ENCODE data around the gene PKP4. TPM values are rescaled to one million over a fixed set of nuclear protein-coding genes. Genes with fewer than 3 reads are reported as not detected.

The PKP4 gene
- total RNA-seq, 1 experiment from 2014 or later: not detected

DNA sequence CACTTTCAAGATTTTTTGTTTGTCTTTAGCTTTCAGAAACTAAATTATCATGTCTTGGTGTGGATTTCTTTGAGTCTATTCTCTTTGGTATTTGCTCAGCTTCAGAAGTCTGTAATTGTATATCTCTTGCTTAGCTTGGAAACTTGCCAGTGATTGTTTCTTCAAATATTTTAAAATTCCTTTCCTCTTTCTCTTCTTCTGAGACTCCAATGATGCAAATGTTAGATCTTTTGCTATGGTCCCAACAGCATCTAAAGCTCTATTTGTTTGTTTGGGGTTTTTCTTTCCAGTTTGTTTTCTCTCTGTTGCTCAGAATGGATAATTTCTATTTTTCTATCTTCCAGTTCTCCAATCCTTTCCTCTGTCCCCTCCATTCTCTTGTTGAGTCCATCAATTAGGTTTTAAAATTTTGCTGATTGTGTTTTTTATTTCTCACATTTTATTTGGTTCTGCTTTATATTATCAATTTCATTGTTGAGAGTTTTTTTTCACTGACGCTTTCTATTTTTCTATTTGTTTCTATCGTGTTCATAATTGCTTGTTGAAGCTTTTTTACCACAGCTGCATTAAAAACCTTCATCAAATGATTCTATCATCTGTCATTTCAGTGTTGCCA, 256.9 kb downstream of the PKP4 start:
- H3K27me3 ChIP-seq (ENCODE audit: low read length): no peaks in the 10 kb centered on the region
- H3K79me2 ChIP-seq (ENCODE audit: low read length): no peaks in the 10 kb centered on the region
- H4K20me1 ChIP-seq (ENCODE audit: insufficient read depth, low read depth, low read length): no peaks in the 10 kb centered on the region
- H3K9me3 ChIP-seq (ENCODE audit: low read length): peaks cover 3% of the 10 kb centered on the region; the same call in 1 of the 2 replicates
- H3K27ac ChIP-seq (ENCODE audit: low read length): no peak overlapping the region
- H3K4me3 ChIP-seq (ENCODE audit: low read length): no peak overlapping the region
- H3K9me2 ChIP-seq (replicated peaks; ENCODE audit: insufficient read depth, low read length): no peaks in the 10 kb centered on the region
- DNase-seq: no peak
- H3K4me2 ChIP-seq (ENCODE audit: low read depth, low read length, poor library complexity, severe bottlenecking): no peak overlapping the region
- H2AFZ ChIP-seq (ENCODE audit: low read length): no peak overlapping the region
- no peaks in the 10 kb centered on the region for H3K4me1 ChIP-seq (ENCODE audit: low read length)
- H3K36me3 ChIP-seq (ENCODE audit: insufficient read depth, low read length): no peaks in the 10 kb centered on the region
- no peak overlapping the region for H3K9ac ChIP-seq (ENCODE audit: low read length)

DNA sequence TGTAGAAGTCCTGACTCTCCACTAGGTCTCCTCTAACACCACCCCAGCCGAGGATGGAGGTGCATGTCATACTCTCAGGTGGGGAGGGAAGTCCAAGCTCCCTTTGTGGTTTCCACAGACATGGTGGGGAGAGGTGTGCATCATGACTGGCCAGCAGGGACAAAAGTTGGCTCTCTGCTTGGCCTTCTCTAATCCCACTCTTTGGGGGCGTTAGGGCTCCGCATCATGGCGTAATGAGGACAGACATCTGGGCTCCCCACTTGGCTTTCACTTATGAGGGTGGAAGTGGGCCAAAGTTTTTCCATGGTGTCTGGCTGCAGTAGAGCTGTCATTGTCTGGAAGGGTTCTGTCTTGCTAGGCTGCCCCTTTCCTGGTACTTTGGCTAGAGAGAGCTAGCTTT, 257.7 kb downstream of the PKP4 start:
- H3K9me3 ChIP-seq (ENCODE audit: low read length): peaks cover 3% of the 10 kb centered on the region; the same call in 1 of the 2 replicates
- no peak overlapping the region for H3K4me2 ChIP-seq (ENCODE audit: low read depth, low read length, poor library complexity, severe bottlenecking)
- no peak overlapping the region for H2AFZ ChIP-seq (ENCODE audit: low read length)
- H3K9ac ChIP-seq (ENCODE audit: low read length): no peak overlapping the region
- no peaks in the 10 kb centered on the region for H3K9me2 ChIP-seq (replicated peaks; ENCODE audit: insufficient read depth, low read length)
- no peaks in the 10 kb centered on the region for H3K79me2 ChIP-seq (ENCODE audit: low read length)
- H4K20me1 ChIP-seq (ENCODE audit: insufficient read depth, low read depth, low read length): no peaks in the 10 kb centered on the region
- no peak overlapping the region for H3K27ac ChIP-seq (ENCODE audit: low read length)
- DNase-seq: no peak
- no peaks in the 10 kb centered on the region for H3K27me3 ChIP-seq (ENCODE audit: low read length)
- no peak overlapping the region for H3K4me3 ChIP-seq (ENCODE audit: low read length)
- no peaks in the 10 kb centered on the region for H3K4me1 ChIP-seq (ENCODE audit: low read length)
- no peaks in the 10 kb centered on the region for H3K36me3 ChIP-seq (ENCODE audit: insufficient read depth, low read length)

DNA sequence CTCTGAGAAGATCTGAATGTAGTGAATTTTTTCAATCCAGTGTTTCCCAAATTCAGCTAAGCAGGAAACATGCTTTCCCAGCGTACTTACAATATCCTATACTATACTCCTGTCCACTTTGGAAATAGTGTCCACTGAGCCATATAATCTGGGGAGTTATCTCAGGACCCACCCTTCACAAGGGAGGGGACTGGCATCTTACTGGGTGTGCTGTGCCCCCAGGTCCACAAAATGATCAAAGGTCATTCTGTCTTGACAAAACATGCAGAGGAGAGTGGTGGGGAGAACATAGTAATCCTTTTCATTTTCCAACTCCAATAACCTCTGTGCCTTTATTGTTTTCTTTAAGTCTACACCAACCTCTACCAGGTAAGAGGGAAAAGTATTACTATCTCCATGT, 258.6 kb downstream of the PKP4 start:
- H3K79me2 ChIP-seq (ENCODE audit: low read length): no peaks in the 10 kb centered on the region
- H3K4me3 ChIP-seq (ENCODE audit: low read length): no peak overlapping the region
- no peaks in the 10 kb centered on the region for H3K4me1 ChIP-seq (ENCODE audit: low read length)
- no peaks in the 10 kb centered on the region for H3K36me3 ChIP-seq (ENCODE audit: insufficient read depth, low read length)
- peaks cover 3% of the 10 kb centered on the region; the same call in 1 of the 2 replicates for H3K9me3 ChIP-seq (ENCODE audit: low read length)
- H4K20me1 ChIP-seq (ENCODE audit: insufficient read depth, low read depth, low read length): no peaks in the 10 kb centered on the region
- no peak for DNase-seq
- no peak overlapping the region for H3K9ac ChIP-seq (ENCODE audit: low read length)
- no peaks in the 10 kb centered on the region for H3K9me2 ChIP-seq (replicated peaks; ENCODE audit: insufficient read depth, low read length)
- H3K27ac ChIP-seq (ENCODE audit: low read length): no peak overlapping the region
- H3K4me2 ChIP-seq (ENCODE audit: low read depth, low read length, poor library complexity, severe bottlenecking): no peak overlapping the region
- no peaks in the 10 kb centered on the region for H3K27me3 ChIP-seq (ENCODE audit: low read length)
- no peak overlapping the region for H2AFZ ChIP-seq (ENCODE audit: low read length)

DNA sequence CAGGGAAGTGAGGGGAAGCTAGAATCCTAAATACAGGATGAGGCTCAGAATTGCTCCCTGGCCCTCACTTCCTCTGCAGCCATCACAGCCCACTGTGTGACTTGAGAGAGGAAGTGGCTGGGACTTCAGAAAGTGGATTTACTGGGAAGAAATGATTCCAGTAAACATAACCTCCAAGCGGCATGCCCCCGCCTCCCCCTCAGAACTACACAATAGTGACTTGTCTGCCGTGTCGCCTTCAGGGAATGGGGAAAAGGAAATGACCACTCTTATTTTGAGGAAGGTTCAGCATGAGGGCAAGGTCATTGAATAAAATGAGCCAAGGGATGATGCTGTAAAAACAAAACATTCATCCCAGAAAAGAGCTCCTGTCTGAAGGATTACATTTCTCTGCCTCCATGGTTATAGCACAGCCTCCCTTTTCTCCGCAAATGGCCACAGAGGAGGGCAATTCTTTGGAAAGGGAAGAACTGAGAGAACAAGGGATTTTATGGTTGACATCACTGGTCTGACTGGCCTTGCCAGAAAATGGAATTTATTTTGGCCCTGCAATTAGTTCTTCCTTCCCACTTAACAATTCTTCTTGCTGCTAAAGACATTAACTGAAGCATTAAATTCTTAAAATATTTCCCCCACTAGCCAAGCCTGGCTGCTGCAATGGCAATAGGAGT, 259.5 kb downstream of the PKP4 start:
- DNase-seq: no peak
- Histone ChIP-seq H3K4me3 (ENCODE audit: low read length) (no peak overlapping the region), H2AFZ (ENCODE audit: low read length) (no peak overlapping the region)

DNA sequence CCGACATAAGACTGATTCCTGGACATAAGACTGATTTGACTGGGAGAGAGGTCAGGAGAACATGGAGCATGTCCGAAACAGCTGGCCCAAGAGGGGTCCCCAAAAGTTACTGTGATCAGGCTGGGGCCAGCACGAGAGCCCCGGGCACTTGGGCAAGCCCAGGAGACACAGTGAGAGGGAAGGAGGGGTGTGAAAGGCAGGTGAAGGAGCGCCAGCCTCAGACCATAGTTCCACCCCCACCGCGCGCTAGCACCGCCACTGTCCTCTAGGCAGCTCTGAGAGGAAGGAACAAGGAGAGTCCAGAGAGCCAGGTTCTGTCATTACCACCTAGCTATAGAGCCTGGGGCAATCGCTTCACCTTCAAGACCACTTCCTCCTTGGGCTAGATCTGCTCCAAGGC, 260.2 kb downstream of the PKP4 start:
- H3K27me3 ChIP-seq (ENCODE audit: low read length): no peaks in the 10 kb centered on the region
- no peaks in the 10 kb centered on the region for H3K36me3 ChIP-seq (ENCODE audit: insufficient read depth, low read length)
- H3K4me2 ChIP-seq (ENCODE audit: low read depth, low read length, poor library complexity, severe bottlenecking): no peak overlapping the region
- no peak overlapping the region for H3K27ac ChIP-seq (ENCODE audit: low read length)
- DNase-seq: no peak
- no peak overlapping the region for H2AFZ ChIP-seq (ENCODE audit: low read length)
- no peaks in the 10 kb centered on the region for H3K4me1 ChIP-seq (ENCODE audit: low read length)
- no peak overlapping the region for H3K4me3 ChIP-seq (ENCODE audit: low read length)
- H3K9me2 ChIP-seq (replicated peaks; ENCODE audit: insufficient read depth, low read length): no peaks in the 10 kb centered on the region
- H3K9me3 ChIP-seq (ENCODE audit: low read length): peaks cover 3% of the 10 kb centered on the region; the same call in 1 of the 2 replicates
- no peak overlapping the region for H3K9ac ChIP-seq (ENCODE audit: low read length)
- no peaks in the 10 kb centered on the region for H4K20me1 ChIP-seq (ENCODE audit: insufficient read depth, low read depth, low read length)
- H3K79me2 ChIP-seq (ENCODE audit: low read length): no peaks in the 10 kb centered on the region

More for the DNA sequence above, 259.5 kb downstream of the PKP4 start:
- Histone ChIP-seq H3K79me2 (ENCODE audit: low read length) (no peaks in the 10 kb centered on the region), H3K27ac (ENCODE audit: low read length) (no peak overlapping the region), H3K9me2 (replicated peaks; ENCODE audit: insufficient read depth, low read length) (no peaks in the 10 kb centered on the region), H3K27me3 (ENCODE audit: low read length) (no peaks in the 10 kb centered on the region), H3K36me3 (ENCODE audit: insufficient read depth, low read length) (no peaks in the 10 kb centered on the region), H3K4me1 (ENCODE audit: low read length) (no peaks in the 10 kb centered on the region), H3K9ac (ENCODE audit: low read length) (no peak overlapping the region), H3K4me2 (ENCODE audit: low read depth, low read length, poor library complexity, severe bottlenecking) (no peak overlapping the region), H3K9me3 (ENCODE audit: low read length) (peaks cover 3% of the 10 kb centered on the region; the same call in 1 of the 2 replicates), H4K20me1 (ENCODE audit: insufficient read depth, low read depth, low read length) (no peaks in the 10 kb centered on the region)

DNA sequence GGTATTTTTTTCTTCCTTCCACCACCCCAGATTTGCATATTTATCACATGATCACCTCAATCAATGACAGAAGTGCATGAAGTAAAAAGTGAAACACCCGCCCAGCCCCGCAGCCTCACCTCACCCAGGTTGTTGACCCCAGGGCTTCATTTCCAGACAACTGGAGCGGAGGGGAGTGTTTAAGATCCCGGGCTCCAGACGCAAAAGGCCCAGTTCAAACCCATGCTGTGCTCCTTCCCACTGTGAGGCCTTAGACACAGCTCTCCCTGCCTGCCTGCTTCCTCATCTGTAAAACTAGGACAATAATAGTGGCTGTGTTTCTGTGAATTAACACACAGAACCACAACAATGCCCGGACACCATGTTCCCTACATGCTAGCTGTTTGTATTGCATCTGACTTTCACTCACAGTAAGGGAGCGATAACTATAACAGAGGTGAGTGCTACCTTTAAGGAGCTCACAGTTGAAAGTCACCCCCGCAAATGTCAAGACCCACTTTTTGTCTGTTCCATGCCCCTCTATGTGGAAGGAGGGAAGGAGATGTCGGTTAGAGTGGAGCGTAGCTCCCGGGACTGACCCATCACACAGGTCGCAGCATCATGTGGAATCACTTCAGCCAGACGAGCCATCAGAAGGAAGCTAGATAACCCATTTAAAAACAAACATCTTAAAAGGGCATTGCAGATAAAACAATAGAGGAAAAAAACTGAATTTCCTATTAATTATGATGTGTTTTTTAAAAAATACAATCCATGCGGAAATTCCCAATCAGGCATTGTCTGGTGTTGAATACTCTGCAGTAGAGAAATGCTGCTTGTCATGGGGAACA, 260.8 kb downstream of the PKP4 start:
- Histone ChIP-seq H3K4me2 (ENCODE audit: low read depth, low read length, poor library complexity, severe bottlenecking) (no peak overlapping the region), H3K27ac (ENCODE audit: low read length) (no peak overlapping the region), H3K9me2 (replicated peaks; ENCODE audit: insufficient read depth, low read length) (no peaks in the 10 kb centered on the region), H3K27me3 (ENCODE audit: low read length) (no peaks in the 10 kb centered on the region), H4K20me1 (ENCODE audit: insufficient read depth, low read depth, low read length) (no peaks in the 10 kb centered on the region), H2AFZ (ENCODE audit: low read length) (no peak overlapping the region), H3K36me3 (ENCODE audit: insufficient read depth, low read length) (no peaks in the 10 kb centered on the region), H3K9me3 (ENCODE audit: low read length) (peaks cover 3% of the 10 kb centered on the region; the same call in 1 of the 2 replicates), H3K4me3 (ENCODE audit: low read length) (no peak overlapping the region), H3K79me2 (ENCODE audit: low read length) (no peaks in the 10 kb centered on the region), H3K4me1 (ENCODE audit: low read length) (no peaks in the 10 kb centered on the region), H3K9ac (ENCODE audit: low read length) (no peak overlapping the region)
- DNase-seq: no peak

DNA sequence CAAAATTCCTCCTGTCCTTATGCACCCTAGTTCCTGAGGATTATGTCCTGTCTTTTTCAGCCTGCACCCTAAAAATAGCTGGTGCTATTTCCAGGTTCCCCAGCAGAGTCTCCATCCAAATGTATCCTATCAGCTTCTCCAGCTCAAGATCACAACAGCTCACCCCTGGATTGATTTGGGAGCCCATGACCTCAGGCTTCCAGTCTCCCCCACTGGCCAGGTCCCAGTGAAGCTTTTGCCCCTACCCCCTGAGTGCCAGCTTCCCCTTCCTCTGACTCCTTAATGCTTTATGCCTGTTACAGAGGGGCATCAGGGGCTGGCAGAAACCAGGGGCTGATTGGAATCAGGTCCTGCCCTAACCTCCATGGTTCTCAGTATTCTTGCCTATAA, 261.4 kb downstream of the PKP4 start:
- H3K4me3 ChIP-seq (ENCODE audit: low read length): no peak overlapping the region
- H3K79me2 ChIP-seq (ENCODE audit: low read length): no peaks in the 10 kb centered on the region
- H3K27ac ChIP-seq (ENCODE audit: low read length): no peak overlapping the region

DNA sequence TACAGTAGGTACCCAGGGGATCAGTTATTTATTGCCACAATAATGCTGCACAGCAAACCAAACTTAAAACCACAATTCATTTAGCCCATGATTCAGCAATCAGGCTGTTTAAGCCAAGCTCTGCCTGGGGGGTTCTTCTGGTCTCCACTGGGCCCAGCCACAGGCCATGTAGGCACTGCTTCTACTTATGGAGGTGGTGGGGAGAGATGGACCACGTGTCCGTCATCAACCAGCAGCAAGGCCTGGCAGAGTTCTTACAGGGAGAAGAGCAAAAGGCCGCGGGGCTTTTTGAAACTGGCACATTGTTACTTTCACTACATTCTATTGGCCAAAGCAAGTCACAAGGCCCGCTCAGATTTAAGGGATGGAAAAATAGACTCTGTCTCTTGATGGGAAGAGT, 262.1 kb downstream of the PKP4 start:
- H3K9me3 ChIP-seq (ENCODE audit: low read length): no peaks in the 10 kb centered on the region
- H3K4me2 ChIP-seq (ENCODE audit: low read depth, low read length, poor library complexity, severe bottlenecking): no peak overlapping the region
- H3K27ac ChIP-seq (ENCODE audit: low read length): no peak overlapping the region
- H3K4me3 ChIP-seq (ENCODE audit: low read length): no peak overlapping the region
- no peak overlapping the region for H2AFZ ChIP-seq (ENCODE audit: low read length)
- H3K9ac ChIP-seq (ENCODE audit: low read length): no peak overlapping the region
- H3K4me1 ChIP-seq (ENCODE audit: low read length): no peaks in the 10 kb centered on the region
- no peaks in the 10 kb centered on the region for H3K9me2 ChIP-seq (replicated peaks; ENCODE audit: insufficient read depth, low read length)
- H3K36me3 ChIP-seq (ENCODE audit: insufficient read depth, low read length): no peaks in the 10 kb centered on the region
- H4K20me1 ChIP-seq (ENCODE audit: insufficient read depth, low read depth, low read length): no peaks in the 10 kb centered on the region
- no peaks in the 10 kb centered on the region for H3K79me2 ChIP-seq (ENCODE audit: low read length)
- no peak for DNase-seq
- H3K27me3 ChIP-seq (ENCODE audit: low read length): no peaks in the 10 kb centered on the region

More for the DNA sequence above, 261.4 kb downstream of the PKP4 start:
- Histone ChIP-seq H3K27me3 (ENCODE audit: low read length) (no peaks in the 10 kb centered on the region), H3K4me1 (ENCODE audit: low read length) (no peaks in the 10 kb centered on the region), H3K9me2 (replicated peaks; ENCODE audit: insufficient read depth, low read length) (no peaks in the 10 kb centered on the region), H2AFZ (ENCODE audit: low read length) (no peak overlapping the region), H3K9me3 (ENCODE audit: low read length) (peaks cover 1% of the 10 kb centered on the region; the same call in 1 of the 2 replicates), H3K9ac (ENCODE audit: low read length) (no peak overlapping the region), H3K36me3 (ENCODE audit: insufficient read depth, low read length) (no peaks in the 10 kb centered on the region), H3K4me2 (ENCODE audit: low read depth, low read length, poor library complexity, severe bottlenecking) (no peak overlapping the region), H4K20me1 (ENCODE audit: insufficient read depth, low read depth, low read length) (no peaks in the 10 kb centered on the region)
- DNase-seq: no peak
